KOPT-K1 (cell line): ENCODE data around the gene PFKP.

Experiments
- H3K27ac ChIP-seq: fragments of 200-600 bp; sonication (generic); 2 replicates; pipeline ENCODE4 v1.5.1; 2016; ENCODE audit warnings: antibody characterized with exemption, mild to moderate bottlenecking, low read depth, low read length; ENCODE audit not compliant: poor library complexity, severe bottlenecking
- H3K36me3 ChIP-seq: fragments of 200-600 bp; sonication (generic); 2 replicates; pipeline ENCODE4 v1.5.1; 2017; ENCODE audit warnings: antibody characterized with exemption, mild to moderate bottlenecking, low read length, moderate library complexity; ENCODE audit not compliant: insufficient read depth
- H3K9me3 ChIP-seq: fragments of 200-600 bp; sonication (generic); 2 replicates; pipeline ENCODE4 v1.5.1; 2017; ENCODE audit warnings: antibody characterized with exemption, low read length, mild to moderate bottlenecking; ENCODE audit not compliant: insufficient read depth, poor library complexity, severe bottlenecking

PFKP gene

DNA sequence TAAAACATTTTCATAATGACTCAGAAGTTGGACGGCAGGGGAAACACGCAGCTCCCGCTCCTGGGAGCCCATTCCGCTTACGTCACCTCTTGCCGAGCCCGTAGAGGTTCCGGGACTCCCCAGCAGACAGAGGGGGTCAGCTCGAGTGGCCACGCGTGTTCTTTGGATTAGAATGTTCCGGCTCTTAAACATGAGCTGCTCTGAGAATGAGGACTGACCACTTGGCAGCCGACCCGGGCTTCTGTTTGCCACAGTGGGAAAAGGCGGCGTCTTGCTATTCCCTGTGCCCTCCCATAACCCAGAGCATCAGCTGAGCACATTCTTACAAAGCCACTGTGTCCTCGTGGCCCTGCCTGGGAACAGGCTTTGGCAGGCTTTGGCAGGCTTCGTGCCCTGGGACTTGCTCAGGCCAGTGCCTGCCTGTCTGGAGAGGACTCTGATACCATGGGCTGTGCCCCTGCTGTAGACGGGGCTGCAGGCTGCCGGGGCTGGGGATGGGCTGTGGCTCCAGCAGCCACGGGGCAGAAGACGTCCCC, 40.1 kb downstream of the PFKP start:
- Histone ChIP-seq H3K27ac (no peak overlapping the region), H3K36me3 (peaks cover 95% of the 10 kb centered on the region), H3K9me3 (no peaks in the 10 kb centered on the region)

DNA sequence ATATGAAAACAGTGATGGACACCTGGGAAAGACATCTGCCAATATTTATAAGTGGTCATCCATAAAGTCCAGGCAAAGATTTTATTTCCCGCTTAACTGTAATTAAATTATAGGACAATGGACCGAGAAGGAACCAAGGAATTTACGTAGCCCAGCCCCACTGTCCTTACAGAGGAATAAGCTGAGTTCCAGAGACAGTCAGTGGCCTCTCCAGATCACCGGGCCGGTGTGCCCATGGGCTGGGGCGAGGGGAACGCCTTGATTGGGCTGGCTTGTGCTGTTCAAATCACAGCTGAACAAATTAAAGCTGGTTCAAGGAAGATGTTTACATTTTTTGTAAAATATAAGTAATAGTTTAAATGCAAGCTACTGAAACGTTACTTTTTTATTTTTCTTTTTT, 40.7 kb downstream of the PFKP start:
- Histone ChIP-seq H3K27ac (no peak overlapping the region), H3K36me3 (peaks cover 95% of the 10 kb centered on the region), H3K9me3 (no peaks in the 10 kb centered on the region)

DNA sequence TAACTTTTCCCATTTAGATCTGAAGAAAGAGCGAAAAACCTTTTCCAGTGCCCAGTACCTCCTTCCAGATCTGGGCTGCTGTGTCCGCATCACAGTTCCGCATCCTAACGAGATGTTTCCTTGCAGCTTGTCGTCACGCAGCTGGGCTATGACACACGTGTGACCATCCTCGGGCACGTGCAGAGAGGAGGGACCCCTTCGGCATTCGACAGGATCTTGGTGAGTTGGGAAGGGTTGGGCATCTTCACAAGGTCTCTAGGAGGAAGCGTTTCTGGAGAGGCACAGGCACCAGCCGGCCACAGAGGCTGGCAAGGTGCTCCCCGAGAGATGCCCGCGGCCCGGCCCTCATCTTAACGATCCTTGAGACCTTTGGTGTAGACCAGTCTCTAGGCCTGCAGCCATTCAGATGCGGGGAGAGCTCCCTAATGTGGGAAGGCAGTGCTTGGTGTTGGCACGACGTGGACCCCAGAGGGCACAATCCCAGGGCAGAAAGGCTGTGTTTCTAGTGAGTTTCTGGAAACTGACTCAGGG, 41.3 kb downstream of the PFKP start:
- no peaks in the 10 kb centered on the region for H3K9me3 ChIP-seq
- peaks cover 95% of the 10 kb centered on the region for H3K36me3 ChIP-seq
- H3K27ac ChIP-seq: no peak overlapping the region

DNA sequence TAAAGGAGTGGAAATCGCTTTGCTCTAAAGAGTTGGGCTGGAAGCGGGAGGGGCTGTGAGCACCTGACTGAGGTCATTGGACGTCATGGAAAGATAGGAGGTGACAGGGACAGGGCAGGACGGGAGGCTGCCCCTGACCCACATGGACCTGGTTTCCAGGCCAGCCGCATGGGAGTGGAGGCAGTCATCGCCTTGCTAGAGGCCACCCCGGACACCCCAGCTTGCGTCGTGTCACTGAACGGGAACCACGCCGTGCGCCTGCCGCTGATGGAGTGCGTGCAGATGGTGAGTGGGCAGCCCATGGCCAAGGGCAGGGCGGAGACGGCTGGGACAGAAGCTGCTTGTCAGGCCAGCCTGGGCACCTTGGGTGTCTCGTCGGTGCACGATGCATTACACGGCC, 41.8 kb downstream of the PFKP start:
- Histone ChIP-seq H3K9me3 (no peaks in the 10 kb centered on the region), H3K36me3 (peaks cover 95% of the 10 kb centered on the region), H3K27ac (no peak overlapping the region)

DNA sequence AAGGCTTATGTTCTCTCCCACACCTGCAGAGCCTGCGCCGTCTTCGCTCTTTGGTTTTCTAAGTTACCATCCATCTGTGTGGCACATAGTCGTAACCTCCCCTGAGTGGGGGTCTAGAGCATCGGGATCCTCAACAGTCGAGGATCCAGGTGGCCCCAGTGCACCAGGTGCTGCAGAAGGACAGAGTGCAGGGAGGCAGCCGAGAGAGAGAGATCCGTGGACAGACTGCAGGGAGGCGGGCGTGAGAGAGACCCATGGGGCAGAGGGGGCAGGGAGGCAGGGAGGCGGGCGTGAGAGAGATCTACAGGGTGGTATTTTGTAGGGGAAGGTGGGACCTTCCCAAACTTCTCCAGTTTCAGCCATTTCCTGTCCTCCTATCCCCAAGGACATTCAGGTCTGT, 42.3 kb downstream of the PFKP start:
- Histone ChIP-seq H3K27ac (no peak overlapping the region), H3K36me3 (peaks cover 95% of the 10 kb centered on the region), H3K9me3 (no peaks in the 10 kb centered on the region)

DNA sequence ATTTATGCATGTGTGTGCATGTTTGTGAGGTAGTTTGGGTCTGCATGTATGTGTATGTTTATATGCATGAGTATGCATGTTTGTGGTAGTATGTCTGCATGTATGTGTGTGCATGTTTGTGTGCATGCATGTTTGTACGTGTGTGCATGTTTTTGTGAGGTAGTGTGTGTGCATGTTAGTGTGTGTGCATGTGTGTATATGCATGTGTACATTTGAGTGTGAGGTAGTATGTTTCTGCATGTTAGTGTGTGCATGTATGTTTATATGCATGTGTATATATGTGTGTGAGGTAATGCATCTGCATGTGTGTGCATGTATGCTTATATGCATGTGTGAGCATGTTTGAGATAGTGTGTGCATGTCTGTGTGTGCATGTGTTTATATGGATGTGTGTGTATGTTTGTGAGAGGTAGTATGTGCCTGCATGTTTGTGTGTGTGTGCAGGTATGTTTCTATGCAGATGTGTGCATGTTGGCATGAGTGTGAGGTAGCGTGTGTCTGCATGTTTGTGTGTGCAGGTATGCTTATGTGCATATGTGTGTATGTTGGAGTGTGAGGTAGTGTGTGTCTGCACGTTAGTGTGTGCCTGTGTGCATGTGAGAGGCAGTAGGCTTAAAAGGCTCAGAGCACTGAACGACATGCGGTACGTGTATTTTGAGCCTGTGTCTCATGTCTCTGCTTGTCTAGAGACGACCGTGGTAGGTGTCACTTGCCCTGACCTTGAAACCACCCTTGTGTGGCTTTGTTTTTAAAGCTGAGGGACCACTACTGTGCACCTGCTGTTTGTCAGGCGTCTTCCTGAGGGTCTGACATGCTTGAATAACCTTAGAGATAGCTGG, 43.7 kb downstream of the PFKP start:
- Histone ChIP-seq H3K27ac (no peak overlapping the region), H3K36me3 (peaks cover 95% of the 10 kb centered on the region), H3K9me3 (no peaks in the 10 kb centered on the region)

DNA sequence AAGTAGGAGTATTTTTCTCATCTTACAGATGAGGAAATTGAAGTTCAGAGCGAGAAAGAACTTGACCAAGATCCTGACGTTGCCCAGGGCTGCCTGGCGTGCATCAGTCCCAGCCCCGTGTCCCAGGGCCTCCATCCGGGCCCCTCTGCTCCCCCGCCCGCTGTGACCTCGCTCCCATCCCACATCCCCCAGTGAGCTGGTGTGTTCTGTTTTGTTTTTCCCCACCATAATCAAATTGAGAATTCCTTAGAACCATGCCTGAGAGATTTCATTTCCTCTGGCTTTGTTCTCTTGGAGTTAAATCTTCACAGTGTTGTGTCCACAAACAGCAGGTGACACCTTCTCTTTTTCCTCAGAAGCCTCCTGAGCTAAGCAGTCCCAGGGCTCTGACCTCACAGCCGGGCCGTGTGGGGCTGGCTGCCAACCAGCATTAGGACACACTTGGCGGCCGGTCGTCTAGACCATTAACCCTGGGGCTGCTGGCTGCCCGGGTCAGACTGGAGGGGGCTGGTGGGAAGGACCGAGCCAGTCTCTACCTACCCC, 44.3 kb downstream of the PFKP start:
- no peaks in the 10 kb centered on the region for H3K9me3 ChIP-seq
- H3K27ac ChIP-seq: no peak overlapping the region
- peaks cover 98% of the 10 kb centered on the region for H3K36me3 ChIP-seq

DNA sequence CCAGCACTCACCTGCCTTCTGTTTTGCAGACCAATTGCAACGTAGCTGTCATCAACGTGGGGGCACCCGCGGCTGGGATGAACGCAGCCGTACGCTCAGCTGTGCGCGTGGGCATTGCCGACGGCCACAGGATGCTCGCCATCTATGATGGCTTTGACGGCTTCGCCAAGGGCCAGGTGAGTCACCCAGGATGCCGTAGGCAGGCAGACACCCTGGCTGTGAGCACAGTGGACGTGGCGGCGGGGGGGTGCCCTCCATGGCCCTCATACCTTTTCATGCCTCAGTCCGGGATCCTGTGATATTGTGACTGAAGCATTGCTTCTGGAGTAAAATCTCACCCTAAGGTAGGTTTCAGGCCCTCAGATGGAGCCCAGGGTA, 46.0 kb downstream of the PFKP start:
- Histone ChIP-seq H3K27ac (no peak overlapping the region), H3K36me3 (peaks cover 99% of the 10 kb centered on the region), H3K9me3 (no peaks in the 10 kb centered on the region)

DNA sequence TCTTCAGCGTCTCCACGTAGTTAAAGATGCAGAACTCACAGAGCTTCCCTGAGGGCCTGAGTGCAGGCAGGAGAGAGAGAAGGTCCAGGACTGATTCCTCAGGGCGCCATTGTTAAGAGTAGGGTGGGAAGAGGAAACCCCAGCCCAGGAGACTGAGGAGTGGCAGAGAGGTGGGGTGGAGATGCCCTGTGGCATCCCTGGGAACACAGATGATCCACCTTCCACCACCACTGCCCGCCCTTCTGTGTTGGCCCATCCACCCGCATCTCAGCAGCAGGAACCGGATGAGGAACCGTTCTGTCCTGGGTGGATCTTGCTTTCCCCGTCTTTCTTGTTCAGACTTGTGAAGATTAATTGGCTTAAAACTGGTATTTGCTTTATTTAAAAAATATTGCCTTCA, 48.3 kb downstream of the PFKP start:
- H3K36me3 ChIP-seq: peaks cover 100% of the 10 kb centered on the region

DNA sequence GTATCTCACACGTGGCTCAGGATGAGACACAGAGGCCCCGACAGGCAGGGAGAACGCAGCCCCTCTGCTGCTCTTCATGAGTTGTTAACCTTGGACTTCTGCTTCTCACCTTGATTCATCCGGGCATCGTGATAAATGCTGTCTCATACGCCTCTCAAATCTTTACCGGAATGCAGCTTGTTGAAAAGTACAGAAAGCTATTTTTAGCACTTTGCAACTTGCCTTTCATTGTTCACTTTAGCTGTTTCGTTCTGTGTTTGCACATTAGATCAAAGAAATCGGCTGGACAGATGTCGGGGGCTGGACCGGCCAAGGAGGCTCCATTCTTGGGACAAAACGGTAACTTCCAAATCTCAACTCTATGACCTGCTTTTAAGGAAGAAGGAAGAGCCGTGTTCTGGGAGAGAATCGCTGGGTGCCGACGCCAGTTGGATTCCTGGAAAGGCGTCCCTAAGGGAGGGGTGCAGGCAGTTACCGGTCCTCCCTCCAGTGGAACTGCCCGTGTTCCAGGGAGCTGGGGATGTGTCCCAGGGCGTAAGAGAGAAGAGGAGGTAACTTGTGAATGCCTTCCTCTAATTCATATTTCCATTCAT, 49.3 kb downstream of the PFKP start:
- Histone ChIP-seq H3K36me3 (peaks cover 100% of the 10 kb centered on the region), H3K9me3 (no peaks in the 10 kb centered on the region), H3K27ac (no peak overlapping the region)

More for the DNA sequence above, 48.3 kb downstream of the PFKP start:
- no peak overlapping the region for H3K27ac ChIP-seq
- no peaks in the 10 kb centered on the region for H3K9me3 ChIP-seq

DNA sequence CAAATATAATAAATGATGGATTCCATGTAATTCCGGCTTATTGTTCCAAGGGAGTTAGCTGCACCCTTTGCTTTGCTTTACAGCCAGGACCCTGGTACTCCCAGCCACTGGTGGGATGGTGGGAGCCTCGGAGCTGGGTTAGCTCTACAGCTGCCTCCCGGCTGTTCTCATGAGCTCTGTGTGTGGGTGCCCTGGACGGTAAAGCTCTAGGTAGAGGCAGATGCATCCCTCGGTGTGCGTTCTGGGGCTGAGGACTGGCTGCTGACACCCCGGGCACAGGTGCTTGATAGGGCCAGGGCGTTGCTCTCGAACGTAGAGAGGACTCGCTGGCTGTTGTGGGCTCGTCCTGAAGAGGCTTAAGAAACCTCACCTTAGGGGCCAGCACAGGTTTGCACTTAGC, 50.1 kb downstream of the PFKP start:
- H3K36me3 ChIP-seq: peaks cover 100% of the 10 kb centered on the region
- no peaks in the 10 kb centered on the region for H3K9me3 ChIP-seq
- H3K27ac ChIP-seq: no peak overlapping the region

DNA sequence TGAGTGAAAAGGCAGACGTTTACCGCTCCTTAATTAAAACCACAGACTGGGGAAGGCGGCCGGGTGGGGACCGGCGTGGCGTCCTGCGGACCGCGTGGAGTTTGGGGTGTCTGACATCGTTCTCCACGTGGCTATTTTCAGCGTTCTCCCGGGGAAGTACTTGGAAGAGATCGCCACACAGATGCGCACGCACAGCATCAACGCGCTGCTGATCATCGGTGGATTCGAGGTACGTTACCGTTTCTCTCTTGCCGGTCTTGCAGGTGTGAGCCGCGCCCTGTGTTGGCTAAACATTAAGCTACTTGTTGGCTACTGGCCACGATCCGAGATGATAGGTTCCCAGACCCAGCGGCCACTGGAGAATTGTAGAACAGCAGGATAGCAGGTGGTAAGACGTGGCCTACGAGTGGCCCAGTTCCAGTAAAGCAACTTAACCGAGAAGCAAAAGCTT, 51.3 kb downstream of the PFKP start:
- Histone ChIP-seq H3K27ac (no peak overlapping the region), H3K36me3 (peaks cover 100% of the 10 kb centered on the region), H3K9me3 (no peaks in the 10 kb centered on the region)

DNA sequence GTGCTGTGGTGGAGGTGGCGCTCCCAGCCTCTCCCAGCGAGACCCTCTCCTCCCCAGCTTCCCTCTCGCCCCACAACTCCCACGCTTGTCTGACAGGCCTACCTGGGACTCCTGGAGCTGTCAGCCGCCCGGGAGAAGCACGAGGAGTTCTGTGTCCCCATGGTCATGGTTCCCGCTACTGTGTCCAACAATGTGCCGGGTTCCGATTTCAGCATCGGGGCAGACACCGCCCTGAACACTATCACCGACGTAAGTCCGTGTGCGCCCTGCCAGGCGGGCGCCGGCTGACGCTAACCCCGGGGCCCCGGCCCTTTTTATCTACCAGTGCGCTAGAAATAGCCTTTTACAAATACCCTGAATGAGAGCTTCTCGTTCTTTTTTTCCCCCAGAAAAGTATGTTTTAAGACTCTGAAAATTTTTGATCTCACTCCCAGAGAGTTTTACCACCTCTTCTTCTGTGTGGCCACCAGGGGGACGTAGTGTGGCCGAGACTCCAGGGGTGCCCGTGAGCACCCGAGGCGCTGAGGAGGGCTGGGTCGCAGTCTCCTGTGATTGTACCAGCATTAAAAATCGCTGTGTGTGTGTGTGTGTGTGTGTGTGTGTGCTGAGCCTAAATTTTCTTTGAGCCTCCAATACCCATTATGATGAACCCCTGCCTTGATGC, 52.6 kb downstream of the PFKP start:
- peaks cover 100% of the 10 kb centered on the region for H3K36me3 ChIP-seq
- no peaks in the 10 kb centered on the region for H3K9me3 ChIP-seq
- H3K27ac ChIP-seq: no peak overlapping the region

DNA sequence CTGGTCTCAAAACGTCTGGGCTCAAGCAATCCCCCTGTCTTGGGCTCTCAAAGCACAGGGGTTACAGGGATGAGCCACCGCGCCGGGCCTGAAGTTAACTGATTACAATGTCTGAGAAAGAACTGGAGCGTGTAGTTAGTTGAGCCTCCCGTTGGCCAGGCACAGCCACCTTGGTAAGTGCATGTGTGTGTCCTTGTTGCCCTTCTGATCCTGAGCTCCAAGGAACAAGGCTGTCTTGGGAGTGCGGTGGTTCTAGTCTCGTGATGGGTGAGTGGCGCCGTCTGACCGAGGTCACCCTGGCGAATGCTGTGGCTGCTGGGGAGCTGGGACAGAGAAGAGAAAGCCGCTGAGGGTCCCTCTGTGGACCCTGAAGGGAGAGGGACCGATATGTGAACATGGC, 54.7 kb downstream of the PFKP start:
- Histone ChIP-seq H3K9me3 (no peaks in the 10 kb centered on the region), H3K27ac (no peak overlapping the region), H3K36me3 (peaks cover 100% of the 10 kb centered on the region)
